Measurements from ENCODE around the gene POLN.

POLN gene

DNA sequence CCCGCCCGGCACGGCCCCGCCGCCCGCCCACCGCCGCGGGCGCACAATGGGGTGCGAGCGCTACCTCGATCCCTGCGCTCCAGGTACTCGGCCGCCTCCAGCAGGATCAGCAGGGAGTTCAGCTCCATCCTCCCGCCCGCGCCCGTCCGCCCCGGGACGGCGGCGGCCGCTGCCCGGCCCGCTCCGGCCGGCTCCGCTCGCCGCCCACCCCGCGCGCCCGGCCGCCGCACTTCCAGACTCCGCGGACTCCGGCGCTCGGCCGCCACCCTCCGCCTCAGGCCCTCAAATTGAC lies 19.9 kb upstream of the POLN start, which contains the start of gene MXD4:
MXD4 (minus strand) TSS at position 257 of the 292 bp plus-strand sequence; CDS start at position 128, 129 bp downstream.
- TF ChIP-seq CTCF (IDR thresholded peaks at IDR 0.05; ENCODE audit: unreplicated experiment in 3 of 3): no peak
- Mint-ChIP-seq H3K36me3 (ENCODE audit: low read depth) (no peaks in the 10 kb centered on the region), H3K4me3 (peak within 1 kb of the TSS; percentile 79 to 85 (median 84)), H3K27ac (peak within 1 kb of the TSS in 2 of 3 experiments; percentile 62 to 85), H3K27me3 (ENCODE audit: low read depth) (no peaks in the 10 kb centered on the region), H3K4me1 (peaks cover 17% of the 10 kb centered on the region), H3K9me3 (no peaks in the 10 kb centered on the region)

- Mint-ChIP-seq H3K27ac (no peak overlapping the region), H3K4me1 (peaks cover 14% of the 10 kb centered on the region), H3K4me3 (peak overlapping the region; percentile 78 to 81 (median 81)), H3K27me3 (ENCODE audit: low read depth) (no peaks in the 10 kb centered on the region), H3K36me3 (ENCODE audit: low read depth) (no peaks in the 10 kb centered on the region), H3K9me3 (no peaks in the 10 kb centered on the region)
- no peak for TF ChIP-seq CTCF (IDR thresholded peaks at IDR 0.05; ENCODE audit: unreplicated experiment in 3 of 3)
These were observed 19.4 kb upstream of the POLN start for GRCh38 chr4:2261110-2261852.

DNA sequence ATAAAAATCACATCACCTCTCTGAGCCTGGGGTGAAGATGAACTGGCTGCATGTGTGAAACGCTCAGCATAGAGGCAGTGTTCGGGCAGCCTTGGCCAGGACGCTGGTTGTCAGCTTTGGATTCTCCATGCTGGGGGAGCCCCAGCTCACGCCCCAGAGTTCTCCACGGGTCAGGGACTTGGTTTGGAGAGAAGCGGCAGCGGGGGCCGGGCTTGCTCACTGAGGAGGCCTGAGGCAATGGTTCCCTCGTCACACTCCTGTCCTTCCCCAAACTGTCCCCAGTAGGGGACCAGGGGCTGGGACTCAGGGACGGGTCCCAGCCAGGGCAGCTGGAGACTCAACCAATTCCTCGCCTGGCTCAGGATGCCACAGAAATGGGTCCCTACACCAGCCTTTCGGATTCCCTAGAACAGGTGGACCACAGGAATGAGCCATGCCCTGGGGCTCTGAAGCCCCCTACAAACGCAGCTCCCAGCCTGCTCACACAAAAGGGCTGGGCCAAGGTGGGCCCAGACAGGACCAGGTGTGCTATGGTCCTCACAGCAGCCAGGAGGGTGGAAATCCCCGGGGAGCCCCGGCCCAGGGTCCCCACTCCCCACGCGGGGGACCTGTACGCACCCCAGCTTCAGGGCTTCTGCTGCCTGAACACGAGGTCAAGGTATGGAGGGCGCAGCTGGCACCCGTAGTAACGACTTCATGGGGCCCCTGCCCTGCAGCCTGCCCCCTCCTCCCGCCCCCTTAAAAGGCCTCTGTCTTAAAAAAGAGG lies 18.6 kb upstream of the POLN start:
- Mint-ChIP-seq H3K9me3 (no peaks in the 10 kb centered on the region), H3K27ac (no peak overlapping the region), H3K36me3 (ENCODE audit: low read depth) (no peaks in the 10 kb centered on the region), H3K4me1 (peaks cover 11% of the 10 kb centered on the region), H3K27me3 (ENCODE audit: low read depth) (no peaks in the 10 kb centered on the region), H3K4me3 (peak overlapping the region; percentile 78 to 81 (median 81))
- no peak for TF ChIP-seq CTCF (IDR thresholded peaks at IDR 0.05; ENCODE audit: unreplicated experiment in 3 of 3)

GRCh38 chr4:2259541-2260343 lies 17.8 kb upstream of the POLN start:
- TF ChIP-seq CTCF (IDR thresholded peaks at IDR 0.05; ENCODE audit: unreplicated experiment in 3 of 3): no peak
- Mint-ChIP-seq H3K27me3 (ENCODE audit: low read depth) (no peaks in the 10 kb centered on the region), H3K36me3 (ENCODE audit: low read depth) (peaks cover 4% of the 10 kb centered on the region), H3K4me3 (peak overlapping the region; percentile 78 to 81 (median 81)), H3K27ac (no peak overlapping the region), H3K9me3 (no peaks in the 10 kb centered on the region), H3K4me1 (peaks cover 16% of the 10 kb centered on the region)

DNA sequence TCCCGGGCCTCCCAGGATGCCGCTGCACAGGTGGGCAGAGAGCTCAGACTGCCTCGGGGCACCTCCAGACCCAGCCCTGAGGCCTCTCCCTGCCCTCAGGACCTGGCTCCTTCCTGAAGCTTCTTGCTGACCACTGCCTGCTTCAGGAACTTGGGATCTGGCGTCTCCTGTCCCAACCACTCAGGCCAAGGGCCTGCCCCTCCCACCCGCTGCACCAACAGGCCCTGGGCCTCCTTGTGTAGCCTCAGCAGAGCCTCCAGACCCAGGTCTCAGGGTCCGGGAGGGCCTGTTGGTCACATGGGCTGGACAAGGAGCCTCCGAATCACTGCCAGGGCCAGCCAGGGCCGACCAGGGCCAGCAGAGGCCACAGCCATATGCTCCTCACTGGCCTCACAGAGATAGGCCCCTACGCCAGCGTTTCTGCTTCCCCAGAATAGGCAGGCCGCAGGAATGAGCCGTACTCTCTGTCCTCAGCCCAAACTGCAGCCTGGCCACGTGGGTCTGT lies 17.2 kb upstream of the POLN start:
- H3K36me3 Mint-ChIP-seq (ENCODE audit: low read depth): peaks cover 9% of the 10 kb centered on the region
- no peaks in the 10 kb centered on the region for H3K9me3 Mint-ChIP-seq
- peak overlapping the region; percentile 51 to 62 (median 61) for H3K4me3 Mint-ChIP-seq
- H3K27me3 Mint-ChIP-seq (ENCODE audit: low read depth): no peaks in the 10 kb centered on the region
- peaks cover 22% of the 10 kb centered on the region for H3K4me1 Mint-ChIP-seq
- H3K27ac Mint-ChIP-seq: no peak overlapping the region
- no peak for TF ChIP-seq CTCF (IDR thresholded peaks at IDR 0.05; ENCODE audit: unreplicated experiment in 3 of 3)

Data from nephron (organoid).